NOMO-1 treated with DMSO at 0.1 percent for 48 hours (cell line): ENCODE measurements around the gene C11orf98.
"Not testable (repeated sequence)": the region's sequence is repeated elsewhere in the genome, so short reads cannot be mapped to it uniquely, and the experiment has no call there.

Experiments
- DNase-seq: peaks from one replicate; lab custom pipeline; 2025; ENCODE audit not compliant: unreplicated experiment; lab: John Stamatoyannopoulos, UW

Gene C11orf98

DNA sequence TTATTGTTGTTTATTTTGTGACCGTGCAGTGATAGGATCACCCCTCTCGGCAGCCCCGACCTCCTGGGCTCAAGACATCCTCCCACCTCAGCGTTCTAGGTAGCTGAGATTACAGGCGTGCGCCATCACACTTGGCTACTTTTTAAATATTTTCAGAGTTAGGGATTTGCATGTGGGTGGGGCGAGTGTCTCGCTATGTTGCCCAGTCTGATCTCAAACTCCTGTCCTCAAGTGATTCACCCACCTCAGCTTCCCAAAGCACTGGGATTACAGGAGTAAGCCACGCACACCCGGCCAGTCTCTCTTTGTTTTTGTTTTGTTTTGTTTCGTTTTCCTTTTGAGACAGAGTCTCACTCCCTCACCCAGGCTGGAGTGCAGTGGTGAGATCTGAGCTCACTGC lies 10.7 kb downstream of the C11orf98 start:
- DNase-seq = no peak

GRCh38 chr11:62652161-62653006 lies 12.6 kb downstream of the C11orf98 start:
- no peak for DNase-seq

DNA sequence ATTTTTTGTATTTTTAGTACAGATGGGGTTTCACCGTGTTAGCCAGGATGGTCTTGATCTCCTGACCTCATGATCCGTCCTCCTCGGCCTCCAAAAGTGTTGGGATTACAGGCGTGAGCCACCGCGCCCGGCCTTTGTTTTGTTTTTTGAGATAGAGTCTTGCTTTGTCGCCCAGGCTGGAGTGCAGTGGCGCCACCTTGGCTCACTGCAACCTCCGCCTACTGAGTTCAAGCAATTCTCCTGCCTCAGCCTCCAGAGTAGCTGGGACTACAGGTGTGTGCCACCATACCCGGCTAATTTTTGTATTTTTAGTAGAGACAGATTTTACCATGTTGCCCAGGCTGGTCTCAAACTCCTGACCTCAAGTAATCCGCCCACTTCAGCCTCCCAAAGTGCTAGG lies 14.7 kb downstream of the C11orf98 start:
- not testable (repeated sequence) for DNase-seq

- DNase-seq = no peak
Measured at GRCh38 chr11:62649486-62649885, 15.5 kb downstream of the C11orf98 start.

DNA sequence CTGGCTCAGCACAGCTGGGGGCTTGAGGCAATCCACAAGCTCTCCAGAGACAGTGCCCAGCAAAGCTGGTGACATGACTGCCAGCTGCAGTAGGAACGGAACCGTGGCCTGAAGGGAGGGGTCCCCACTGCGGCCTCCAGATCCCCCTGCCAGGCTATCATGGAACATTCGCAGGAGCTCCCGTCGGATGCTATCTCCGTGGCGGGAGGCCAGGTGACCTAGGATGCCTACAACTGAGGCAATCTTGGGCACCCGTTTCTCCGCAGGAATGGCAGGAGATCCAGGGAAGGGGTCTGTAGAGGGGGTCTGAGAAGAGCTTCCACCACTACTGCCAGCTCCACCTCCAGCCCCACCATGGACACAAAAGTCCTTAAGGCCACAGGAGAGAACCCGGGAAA lies 16.0 kb downstream of the C11orf98 start:
- no peak for DNase-seq

DNA sequence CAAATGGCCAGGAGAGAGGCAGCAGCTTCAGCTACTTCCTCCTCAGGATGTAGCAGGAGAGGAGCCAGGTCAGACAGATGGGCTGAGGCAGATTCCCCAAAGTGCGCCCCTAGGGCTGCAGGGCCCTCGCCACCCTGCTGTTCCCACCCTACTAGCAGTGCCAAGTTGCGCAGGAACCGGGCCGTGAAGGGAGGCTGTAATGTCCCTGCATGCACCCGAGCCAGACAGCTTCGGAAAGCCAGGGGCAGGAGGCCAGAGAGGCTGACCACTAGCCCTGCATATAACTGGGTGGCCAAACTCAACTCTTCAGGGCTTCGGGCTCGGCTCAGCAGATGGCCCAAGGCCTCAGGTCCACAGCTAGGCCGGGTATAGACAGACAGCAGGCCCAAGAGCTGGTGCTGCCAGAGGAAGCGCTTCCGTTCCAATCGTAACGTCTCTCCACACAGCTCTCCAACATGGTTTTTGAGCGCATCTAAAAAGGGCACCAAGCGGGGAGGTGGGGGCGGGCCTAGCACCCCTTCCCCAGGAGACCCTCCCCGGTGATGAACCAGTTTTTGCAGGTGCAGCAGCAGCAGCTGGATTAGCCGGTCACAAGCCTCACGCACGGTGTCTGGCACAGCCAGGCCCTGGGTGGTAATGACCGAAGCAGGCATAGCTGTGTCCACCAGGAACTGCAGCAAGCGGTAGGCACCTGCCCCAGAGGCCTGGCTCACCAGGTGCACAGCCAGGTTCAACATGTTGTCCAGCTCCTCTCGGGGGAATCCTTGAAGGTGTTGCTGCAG lies 16.6 kb downstream of the C11orf98 start:
- no peak for DNase-seq

DNA sequence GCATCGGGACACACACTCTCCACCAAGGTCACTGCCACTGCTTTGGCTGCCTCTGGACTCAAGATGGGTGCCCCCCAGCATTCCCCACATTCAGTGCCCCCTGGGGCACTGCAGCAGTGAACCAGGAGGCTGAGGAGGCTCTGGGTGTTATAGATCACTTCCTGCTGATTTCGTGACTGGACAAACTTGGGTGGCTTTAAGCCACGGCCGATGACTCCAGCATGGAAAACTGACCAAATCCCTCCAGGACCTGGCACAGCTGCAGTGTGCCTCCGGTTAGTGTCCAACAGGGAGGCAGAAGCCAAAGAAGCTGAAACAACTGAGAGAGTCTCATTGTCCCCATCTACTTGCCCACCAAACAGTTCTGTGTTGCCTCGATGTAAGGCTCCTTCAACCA lies 17.4 kb downstream of the C11orf98 start:
- no peak for DNase-seq

DNA sequence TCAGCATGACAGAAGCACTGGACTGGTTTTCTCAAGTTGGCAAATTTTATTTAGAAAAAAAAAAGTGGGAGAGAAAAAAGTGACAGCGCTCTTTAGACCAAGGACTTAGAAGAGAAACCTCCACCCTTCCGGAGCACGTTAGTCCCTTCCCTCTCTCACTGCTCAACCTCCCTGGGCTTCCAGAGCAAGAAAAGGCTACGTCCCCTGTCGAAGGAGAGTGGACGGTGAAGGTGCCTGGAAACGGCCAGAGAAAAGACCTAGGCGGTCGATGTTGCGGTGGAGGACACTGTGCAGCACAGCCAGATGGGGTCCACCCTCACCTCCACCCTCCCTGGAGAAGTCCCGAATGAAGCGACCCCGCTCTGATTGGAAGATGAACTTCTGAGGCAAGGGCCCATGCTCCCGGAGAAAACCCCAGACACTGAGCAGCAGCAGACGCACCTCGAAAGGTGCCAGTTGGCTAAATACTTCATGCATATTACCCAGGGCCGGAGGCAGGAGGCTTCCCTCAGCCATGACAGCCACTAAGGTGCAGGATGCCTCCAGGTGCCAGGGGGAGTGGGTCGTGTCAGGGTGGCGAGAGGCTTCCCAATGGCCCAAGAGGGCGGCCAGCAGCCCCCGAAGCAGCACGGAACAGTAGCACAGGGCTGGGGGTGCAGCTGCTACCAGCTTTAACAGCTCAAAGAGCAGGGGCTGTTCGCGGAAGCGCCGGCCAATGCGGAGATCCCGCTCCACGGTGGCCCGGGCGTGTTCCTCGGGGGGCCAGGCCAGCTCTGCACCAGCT lies 18.0 kb downstream of the C11orf98 start:
- no peak for DNase-seq

GRCh38 chr11:62645946-62646824 lies 18.8 kb downstream of the C11orf98 start, which contains the start of gene GANAB:
Gene GANAB, minus strand, starts transcription at chr11:62646613. Its CDS starts 14 bp downstream, at chr11:62646599.
- peak; percentile 99 for DNase-seq

DNA sequence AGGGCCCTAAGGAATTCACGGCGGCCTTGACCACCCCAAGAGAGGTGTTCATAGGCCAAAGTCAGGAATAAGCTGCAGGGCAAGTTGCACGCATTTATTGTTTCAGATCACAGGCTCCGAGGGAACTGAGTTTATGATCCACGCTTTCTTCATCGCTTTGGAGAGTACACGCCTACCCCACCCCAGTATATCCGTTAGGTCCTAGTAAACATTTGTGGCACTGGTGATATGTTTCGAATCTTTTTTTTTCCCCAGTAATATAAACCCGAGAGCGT lies 19.4 kb downstream of the C11orf98 start:
- DNase-seq = no peak

- no peak for DNase-seq
Measured at GRCh38 chr11:62644220-62644619, 20.8 kb downstream of the C11orf98 start.

- DNase-seq = no peak
Measured at GRCh38 chr11:62632492-62632891, 32.5 kb downstream of the C11orf98 start.

- no peak for DNase-seq
Measured at GRCh38 chr11:62627713-62628112, 37.3 kb downstream of the C11orf98 start.

GRCh38 chr11:62622476-62623089 lies 42.4 kb downstream of the C11orf98 start:
- DNase-seq = no peak

- DNase-seq = peak; percentile 97
Measured at GRCh38 chr11:62621567-62622470, 43.2 kb downstream of the C11orf98 start, which contains the start of gene B3GAT3. Gene B3GAT3, minus strand, starts transcription at chr11:62621986. Its CDS starts 39 bp downstream, at chr11:62621947.

GRCh38 chr11:62621027-62621566 lies 43.9 kb downstream of the C11orf98 start:
- no peak for DNase-seq

GRCh38 chr11:62616957-62617356 lies 48.1 kb downstream of the C11orf98 start:
- not testable (repeated sequence) for DNase-seq

- no peak for DNase-seq
Measured at GRCh38 chr11:62615521-62615920, 49.5 kb downstream of the C11orf98 start.

DNA sequence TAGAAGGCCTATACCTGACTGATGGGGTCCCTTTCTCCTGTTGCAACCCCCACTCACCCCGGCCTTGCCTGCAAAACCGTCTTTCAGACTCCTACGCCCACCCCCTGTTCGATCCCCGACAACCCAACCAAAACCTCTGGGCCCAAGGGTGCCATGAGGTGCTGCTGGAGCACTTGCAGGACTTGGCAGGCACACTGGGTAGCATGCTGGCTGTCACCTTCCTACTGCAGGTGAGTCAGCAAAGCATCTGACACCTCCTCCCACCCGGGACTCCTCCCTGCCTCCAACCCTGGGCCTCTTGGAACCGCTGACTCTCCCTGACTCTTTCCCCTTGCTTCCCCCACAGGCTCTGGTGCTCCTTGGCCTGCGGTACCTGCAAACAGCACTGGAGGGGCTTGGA lies 50.7 kb downstream of the C11orf98 start:
- no peak for DNase-seq
